Astrocyte of the cerebellum (primary cell): ENCODE data around the gene MMAA.
"Not testable (repeated sequence)": the region's sequence is repeated elsewhere in the genome, so short reads cannot be mapped to it uniquely, and the experiment has no call there.

Source experiments
- DNase-seq: peaks from one replicate; pipeline ENCODE4 v3.0.0-alpha.2; 2011; ENCODE audit warnings: low read depth
- H3K4me3 ChIP-seq: 2 replicates; pipeline ENCODE4 v1.5.1; 2011; ENCODE audit warnings: mild to moderate bottlenecking, low read depth, low read length, moderate library complexity
- in situ Hi-C: cut with HindIII; loops from 2 replicates; pipeline ENCODE4 v1.10.0; 2017; ENCODE audit warnings: low sequenced_read_pairs
- TF ChIP-seq, protein P1 (sequence below): IDR thresholded peaks from 2 replicates; pipeline ENCODE4 v1.5.1; 2012; ENCODE audit warnings: low read length, low read depth, moderate library complexity, mild to moderate bottlenecking; ENCODE audit errors: missing control alignments

The MMAA gene

DNA sequence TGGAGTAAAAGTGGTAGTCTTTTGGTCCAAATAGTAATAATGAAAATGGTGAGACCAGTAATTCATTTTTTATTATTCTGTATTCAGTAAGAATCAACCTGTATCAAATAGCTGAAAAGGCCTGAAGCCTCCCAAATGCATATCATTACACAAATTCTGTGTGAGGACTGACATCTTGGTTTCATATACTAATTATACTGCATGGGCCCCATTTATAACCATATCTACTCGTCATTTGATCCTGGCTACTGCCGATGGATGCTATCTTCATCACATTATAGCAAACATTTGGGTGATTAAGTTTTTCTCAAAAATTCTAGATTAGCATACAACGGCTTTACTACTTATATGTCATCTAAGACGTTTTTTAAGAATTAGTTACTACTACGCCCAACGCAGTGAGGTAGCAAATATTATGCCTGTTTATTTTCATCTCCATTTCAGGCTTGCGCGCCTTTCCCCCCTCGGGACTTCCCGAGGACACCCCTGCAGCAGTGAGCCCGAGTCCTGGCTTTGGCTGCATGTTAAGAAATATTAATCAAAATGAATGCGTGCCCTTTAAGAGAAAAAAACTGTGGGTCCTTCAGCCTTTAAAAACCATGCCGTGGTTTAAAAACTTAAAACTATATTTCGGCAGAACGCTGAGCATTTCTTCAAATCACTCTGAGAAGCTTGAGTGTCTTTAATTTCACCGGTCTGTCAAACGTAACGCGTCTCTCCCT is 814 bp upstream of the MMAA start:
- in situ Hi-C loops = no loop called here

DNA sequence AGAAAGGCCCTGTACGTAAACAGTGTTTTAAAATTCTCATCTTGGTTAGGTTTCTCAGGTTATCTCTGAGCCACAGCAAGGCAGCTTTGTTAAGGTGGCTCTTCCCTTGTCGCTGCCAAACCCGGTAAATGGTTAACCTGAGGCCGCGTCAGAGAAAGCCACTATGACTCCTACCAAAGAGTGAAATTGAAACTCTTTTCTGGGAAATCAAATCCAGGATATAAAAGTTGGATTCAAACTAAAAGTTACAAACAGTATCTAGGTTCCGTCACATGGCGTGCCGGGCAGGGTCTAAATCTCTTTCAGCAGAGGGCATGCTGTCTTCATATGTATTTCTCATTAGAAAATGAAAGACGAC is 433 bp downstream of the MMAA start:
- H3K4me3 ChIP-seq = peak overlapping the region; percentile 82
- in situ Hi-C loops = no loop called here
- TF ChIP-seq, protein P1, sequence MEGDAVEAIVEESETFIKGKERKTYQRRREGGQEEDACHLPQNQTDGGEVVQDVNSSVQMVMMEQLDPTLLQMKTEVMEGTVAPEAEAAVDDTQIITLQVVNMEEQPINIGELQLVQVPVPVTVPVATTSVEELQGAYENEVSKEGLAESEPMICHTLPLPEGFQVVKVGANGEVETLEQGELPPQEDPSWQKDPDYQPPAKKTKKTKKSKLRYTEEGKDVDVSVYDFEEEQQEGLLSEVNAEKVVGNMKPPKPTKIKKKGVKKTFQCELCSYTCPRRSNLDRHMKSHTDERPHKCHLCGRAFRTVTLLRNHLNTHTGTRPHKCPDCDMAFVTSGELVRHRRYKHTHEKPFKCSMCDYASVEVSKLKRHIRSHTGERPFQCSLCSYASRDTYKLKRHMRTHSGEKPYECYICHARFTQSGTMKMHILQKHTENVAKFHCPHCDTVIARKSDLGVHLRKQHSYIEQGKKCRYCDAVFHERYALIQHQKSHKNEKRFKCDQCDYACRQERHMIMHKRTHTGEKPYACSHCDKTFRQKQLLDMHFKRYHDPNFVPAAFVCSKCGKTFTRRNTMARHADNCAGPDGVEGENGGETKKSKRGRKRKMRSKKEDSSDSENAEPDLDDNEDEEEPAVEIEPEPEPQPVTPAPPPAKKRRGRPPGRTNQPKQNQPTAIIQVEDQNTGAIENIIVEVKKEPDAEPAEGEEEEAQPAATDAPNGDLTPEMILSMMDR = no peak
- DNase-seq = peak; percentile 28

More for the DNA sequence above, 814 bp upstream of the MMAA start:
- H3K4me3 ChIP-seq = peak overlapping the region; percentile 82
- DNase-seq = no peak
- TF ChIP-seq, protein P1 = no peak

DNA sequence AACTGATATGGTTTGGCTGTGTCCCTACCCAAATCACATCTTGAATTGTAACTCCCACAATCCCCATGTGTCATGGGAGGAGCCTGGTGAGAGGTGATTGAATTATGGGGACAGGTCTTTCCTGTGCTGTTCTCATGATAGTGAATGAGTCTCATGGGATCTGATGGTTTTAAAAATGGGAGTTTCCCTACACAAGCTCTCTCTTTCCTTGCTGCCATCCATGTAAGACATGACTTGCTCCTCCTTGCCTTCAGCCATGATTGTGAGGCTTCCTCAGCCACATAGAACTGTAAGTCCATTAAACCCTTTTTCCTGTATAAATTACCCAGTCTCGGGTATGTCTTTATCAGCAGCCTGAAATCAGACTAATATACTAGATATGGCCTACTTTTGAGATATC is 2.9 kb downstream of the MMAA start:
- DNase-seq, H3K4me3 ChIP-seq, in situ Hi-C loops: not testable (repeated sequence)

DNA sequence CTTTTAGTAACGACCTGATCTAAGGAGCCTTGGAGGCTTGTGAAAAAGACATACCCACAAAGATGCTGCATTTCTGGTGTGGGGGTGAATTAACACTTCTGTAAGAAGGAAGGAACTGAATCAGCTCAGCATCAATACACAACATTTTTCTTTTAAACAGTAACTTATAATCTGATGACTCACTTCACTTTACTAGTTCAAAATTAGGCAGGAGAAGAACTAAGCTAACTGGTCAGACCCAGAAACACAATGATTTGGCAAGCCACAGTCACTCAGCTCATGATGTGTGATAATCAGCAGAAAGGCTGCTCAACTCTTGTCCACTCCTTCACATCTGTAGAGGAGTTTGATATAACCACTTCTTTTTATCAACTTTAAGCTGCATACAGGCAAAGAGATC is 4.6 kb downstream of the MMAA start:
- H3K4me3 ChIP-seq = no peak overlapping the region
- TF ChIP-seq, protein P1 = no peak
- in situ Hi-C loops = no loop called here
- no peak for DNase-seq

DNA sequence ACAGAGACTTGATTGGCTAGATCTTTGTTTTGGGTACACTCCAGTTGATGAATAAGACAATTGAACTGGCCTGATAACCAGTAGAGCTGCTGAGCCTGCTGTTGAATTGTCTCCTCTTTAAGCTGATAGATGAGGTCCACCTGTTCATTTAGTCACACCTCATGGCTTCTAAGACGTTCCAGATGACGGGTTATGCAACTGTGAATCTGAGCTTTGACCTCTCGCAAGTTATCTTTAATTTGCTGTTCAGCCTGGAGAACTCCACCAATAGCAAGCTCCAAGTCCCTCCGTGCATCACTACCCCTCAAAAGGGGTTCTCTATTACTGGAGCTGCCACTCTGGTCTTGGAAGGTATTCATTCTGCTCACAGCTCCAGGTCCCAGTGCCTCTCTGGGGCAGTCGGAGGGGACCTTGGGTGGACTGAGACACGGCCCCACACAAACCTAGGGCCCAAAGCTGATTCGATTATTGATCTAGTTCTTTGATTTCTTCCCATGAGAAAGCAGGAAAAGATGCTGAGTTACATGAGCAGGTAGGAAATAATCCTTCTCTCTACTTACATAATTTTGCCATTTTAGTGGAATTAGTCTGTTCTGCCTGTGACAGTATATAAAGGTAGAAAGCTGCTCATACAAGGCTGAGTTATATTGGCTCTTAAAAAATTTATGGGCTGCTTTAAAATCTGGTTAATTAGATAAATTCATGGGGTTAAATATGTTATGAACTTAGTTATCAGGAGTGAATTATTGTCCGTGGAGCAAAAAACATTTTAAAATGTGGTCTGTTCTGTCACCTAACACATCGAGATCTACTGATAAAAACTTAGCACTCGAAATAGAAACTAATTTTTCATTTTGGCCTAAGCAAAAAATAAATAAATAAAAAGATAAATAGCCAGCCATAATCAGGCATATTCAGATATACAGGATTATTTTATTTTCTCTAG is 6.8 kb downstream of the MMAA start:
- TF ChIP-seq, protein P1 = no peak
- DNase-seq = no peak
- in situ Hi-C loops = no loop called here
- no peak overlapping the region for H3K4me3 ChIP-seq

DNA sequence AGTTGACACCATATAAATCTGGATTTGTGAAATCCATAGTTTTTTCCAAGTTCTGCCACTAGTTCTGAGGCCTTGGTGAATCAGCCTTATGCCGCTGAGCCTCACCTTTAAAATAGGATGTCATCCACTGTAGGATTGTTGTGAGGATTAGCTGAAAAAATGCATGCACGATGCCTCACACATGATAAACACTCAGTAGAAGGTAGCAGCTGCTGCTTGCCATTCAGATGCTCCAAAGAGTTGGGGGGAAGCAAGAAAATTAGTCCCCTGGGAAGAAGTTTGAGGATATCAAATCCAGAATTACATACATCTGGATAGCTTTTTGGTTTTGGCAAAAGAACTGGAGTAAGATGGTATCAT is 7.4 kb downstream of the MMAA start:
- in situ Hi-C loops = no loop called here
- DNase-seq = no peak
- TF ChIP-seq, protein P1 = no peak
- no peak overlapping the region for H3K4me3 ChIP-seq

DNA sequence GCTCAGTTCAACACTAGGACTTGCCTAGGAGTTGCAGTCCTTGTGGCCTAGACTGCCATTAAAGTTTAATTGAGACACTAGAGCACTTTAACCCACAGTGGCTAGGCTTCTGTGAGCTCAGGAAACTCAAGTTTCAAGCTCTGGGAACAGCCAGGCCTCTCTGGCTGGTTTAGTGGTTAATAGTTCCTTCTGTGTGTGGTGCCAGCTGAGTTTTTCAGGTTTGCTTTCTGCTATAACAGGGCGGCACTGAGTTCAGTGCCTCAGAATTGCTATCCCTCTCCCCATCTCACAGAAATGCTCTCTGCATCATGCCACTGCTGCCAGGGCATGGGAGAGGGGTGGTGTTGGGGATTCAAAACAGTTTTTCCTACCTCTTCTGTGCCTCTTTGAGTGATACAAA is 15.9 kb downstream of the MMAA start:
- TF ChIP-seq, protein P1 = no peak
- no peak overlapping the region for H3K4me3 ChIP-seq
- in situ Hi-C loops = no loop called here
- no peak for DNase-seq
